ENCODE measurements around the gene BTBD9.

DNA sequence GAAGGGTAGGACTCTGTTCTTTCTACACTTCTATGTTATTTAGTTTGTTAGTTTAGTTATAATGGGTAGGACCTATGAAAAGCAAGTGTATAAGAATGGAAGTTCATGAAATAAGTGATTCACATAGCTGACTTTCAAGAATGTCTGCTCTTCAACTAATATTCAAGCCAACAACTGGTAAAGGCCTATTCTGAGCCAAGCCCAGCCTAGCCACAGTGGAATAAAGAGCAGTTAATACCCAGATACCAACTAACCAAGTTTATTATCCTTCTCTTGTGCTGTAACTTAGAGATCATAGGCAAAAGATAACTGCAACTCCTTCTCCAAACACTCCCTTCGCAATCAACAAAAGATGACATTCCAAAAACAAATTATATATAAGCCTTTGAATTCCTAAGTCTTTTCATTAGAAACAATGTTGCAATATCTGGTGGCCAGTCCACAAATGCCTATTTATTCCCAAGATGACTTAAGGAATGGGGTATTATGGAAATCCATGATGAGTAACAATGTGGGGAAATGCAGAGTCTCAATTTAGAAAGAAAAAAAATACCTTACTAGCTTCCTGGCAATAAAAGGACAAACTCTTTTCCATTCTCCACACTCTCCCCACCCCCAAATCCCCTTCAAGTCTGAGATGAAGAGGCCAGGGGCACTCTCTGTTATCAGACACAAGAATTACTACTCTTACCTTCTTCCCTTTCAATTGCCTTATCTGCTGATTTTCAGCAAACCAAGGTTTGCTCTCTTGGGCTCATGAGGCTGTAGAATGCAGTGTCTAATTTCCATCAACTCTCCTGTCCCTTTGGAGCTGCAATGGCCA lies 27.4 kb downstream of the BTBD9 start:
- TF ChIP-seq OSR1 (CRISPR knock-in tag; IDR thresholded peaks at IDR 0.05) (no peak), ARNTL (CRISPR knock-in tag; IDR thresholded peaks at IDR 0.05; ENCODE audit: borderline replicate concordance, low read depth) (no peak), ZNF565 (CRISPR knock-in tag; conservative IDR thresholded peaks at IDR 0.05; ENCODE audit: low read depth) (no peak), ISL1 (CRISPR knock-in tag; IDR thresholded peaks at IDR 0.05) (no peak)
- TF ChIP-seq, protein P1, sequence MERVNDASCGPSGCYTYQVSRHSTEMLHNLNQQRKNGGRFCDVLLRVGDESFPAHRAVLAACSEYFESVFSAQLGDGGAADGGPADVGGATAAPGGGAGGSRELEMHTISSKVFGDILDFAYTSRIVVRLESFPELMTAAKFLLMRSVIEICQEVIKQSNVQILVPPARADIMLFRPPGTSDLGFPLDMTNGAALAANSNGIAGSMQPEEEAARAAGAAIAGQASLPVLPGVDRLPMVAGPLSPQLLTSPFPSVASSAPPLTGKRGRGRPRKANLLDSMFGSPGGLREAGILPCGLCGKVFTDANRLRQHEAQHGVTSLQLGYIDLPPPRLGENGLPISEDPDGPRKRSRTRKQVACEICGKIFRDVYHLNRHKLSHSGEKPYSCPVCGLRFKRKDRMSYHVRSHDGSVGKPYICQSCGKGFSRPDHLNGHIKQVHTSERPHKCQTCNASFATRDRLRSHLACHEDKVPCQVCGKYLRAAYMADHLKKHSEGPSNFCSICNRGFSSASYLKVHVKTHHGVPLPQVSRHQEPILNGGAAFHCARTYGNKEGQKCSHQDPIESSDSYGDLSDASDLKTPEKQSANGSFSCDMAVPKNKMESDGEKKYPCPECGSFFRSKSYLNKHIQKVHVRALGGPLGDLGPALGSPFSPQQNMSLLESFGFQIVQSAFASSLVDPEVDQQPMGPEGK (CRISPR knock-in tag; IDR thresholded peaks at IDR 0.05; ENCODE audit: borderline replicate concordance) = no peak
